Neural progenitor cell (in vitro differentiated cells): ENCODE measurements around the gene ADRA2A. TPM values are rescaled to one million over a fixed set of nuclear protein-coding genes. Genes with fewer than 3 reads are reported as not detected.

ENCODE experiments used
- DNase-seq: peaks from one replicate; pipeline ENCODE4 v3.0.0-alpha.2; 2016; ENCODE audit warnings: low spot score
- H2AFZ ChIP-seq: fragments of 200-600 bp; sonication (generic); replicated peaks from 2 replicates; pipeline ENCODE4 v1.6.1; 2016; ENCODE audit warnings: antibody characterized with exemption
- H3F3A ChIP-seq: fragments of 200-600 bp; sonication (generic); 2 replicates; pipeline ENCODE4 v1.6.1; 2016; ENCODE audit warnings: antibody characterized with exemption, low read depth
- H3K27ac ChIP-seq: fragments of 200-600 bp; sonication (generic); 2 replicates; pipeline ENCODE4 v1.5.1; 2016; ENCODE audit warnings: mild to moderate bottlenecking
- H3K27me3 ChIP-seq: fragments of 200-600 bp; sonication (generic); 2 replicates; pipeline ENCODE4 v1.6.1; 2016; ENCODE audit warnings: mild to moderate bottlenecking, moderate library complexity
- H3K36me3 ChIP-seq: fragments of 200-600 bp; sonication (generic); 2 replicates; pipeline ENCODE4 v1.5.1; 2016
- H3K4me1 ChIP-seq: fragments of 200-600 bp; sonication (generic); 2 replicates; pipeline ENCODE4 v1.6.1; 2016; ENCODE audit warnings: mixed run types
- H3K4me2 ChIP-seq: fragments of 200-600 bp; sonication (generic); 2 replicates; pipeline ENCODE4 v1.6.1; 2016
- H3K4me3 ChIP-seq: fragments of 200-600 bp; sonication (generic); 2 replicates; pipeline ENCODE4 v1.5.1; 2016
- H3K79me2 ChIP-seq: fragments of 200-600 bp; sonication (generic); 2 replicates; pipeline ENCODE4 v1.6.1; 2016; ENCODE audit warnings: low read depth
- H3K9ac ChIP-seq: fragments of 200-600 bp; sonication (generic); 2 replicates; pipeline ENCODE4 v1.6.1; 2016
- H3K9me3 ChIP-seq: fragments of 200-600 bp; sonication (generic); 2 replicates; pipeline ENCODE4 v1.5.1; 2016; ENCODE audit warnings: low read depth
- H4K20me1 ChIP-seq: fragments of 200-600 bp; sonication (generic); 2 replicates; pipeline ENCODE4 v1.6.1; 2016; ENCODE audit warnings: low read depth
- H3K27ac Mint-ChIP-seq: 3 replicates; pipeline ENCODE4 v1.8.0; 2021; ENCODE audit warnings: mixed read lengths
- H3K27me3 Mint-ChIP-seq: 2 replicates; pipeline ENCODE4 v1.8.0; 2022; ENCODE audit warnings: low read depth, mild to moderate bottlenecking, inconsistent platforms, moderate library complexity, mixed read lengths; ENCODE audit not compliant: insufficient read depth
- H3K36me3 Mint-ChIP-seq: 3 replicates; pipeline ENCODE4 v1.8.0; 2021; ENCODE audit warnings: mixed read lengths
- H3K4me1 Mint-ChIP-seq: 3 replicates; pipeline ENCODE4 v1.8.0; 2021; ENCODE audit warnings: mixed read lengths
- H3K4me3 Mint-ChIP-seq: 3 replicates; pipeline ENCODE4 v1.8.0; 2021; ENCODE audit warnings: mild to moderate bottlenecking, moderate library complexity, mixed read lengths
- H3K9me3 Mint-ChIP-seq: 3 replicates; pipeline ENCODE4 v1.8.0; 2020; ENCODE audit warnings: mixed read lengths
- CTCF ChIP-seq: fragments of 200-600 bp; sonication (generic); IDR thresholded peaks from 2 replicates; pipeline ENCODE4 v1.5.1; 2017; ENCODE audit warnings: antibody characterized with exemption, mild to moderate bottlenecking
- EZH2 ChIP-seq: fragments of 200-600 bp; sonication (generic); IDR thresholded peaks from 2 replicates; pipeline ENCODE4 v1.6.1; 2017; ENCODE audit warnings: antibody characterized with exemption, mild to moderate bottlenecking, moderate library complexity
- EZH2phosphoT487 ChIP-seq: fragments of 200-600 bp; sonication (generic); IDR thresholded peaks from 2 replicates; pipeline ENCODE4 v1.6.1; 2017; ENCODE audit warnings: antibody characterized with exemption
- total RNA-seq: library from RNA; depleted of rRNA; stranded (reverse); fragments of >200 nt; gene quantifications from 2 replicates; pipeline ENCODE4 v1.2.3, GENCODE V29; 2015; ENCODE audit warnings: low replicate concordance

The ADRA2A gene
- total RNA-seq, 1 donor from 2014 or later: not detected

- Histone ChIP-seq H3K4me2 (no peak overlapping the region), H3K4me1 (no peaks in the 10 kb centered on the region), H3K36me3 (no peaks in the 10 kb centered on the region), H3K79me2 (no peaks in the 10 kb centered on the region), H3K27ac (no peak overlapping the region), H3F3A (no peaks in the 10 kb centered on the region), H2AFZ (no peak overlapping the region), H3K9me3 (no peaks in the 10 kb centered on the region), H3K27me3 (no peaks in the 10 kb centered on the region), H3K9ac (no peak overlapping the region), H4K20me1 (no peaks in the 10 kb centered on the region), H3K4me3 (no peak overlapping the region)
- Mint-ChIP-seq H3K27ac (no peak overlapping the region), H3K36me3 (no peaks in the 10 kb centered on the region), H3K9me3 (no peaks in the 10 kb centered on the region), H3K4me1 (no peaks in the 10 kb centered on the region), H3K27me3 (peaks cover 8% of the 10 kb centered on the region), H3K4me3 (no peak overlapping the region)
- TF ChIP-seq CTCF (no peak), EZH2phosphoT487 (no peak), EZH2 (no peak)
- no peak for DNase-seq
Measured at GRCh38 chr10:111125102-111125501, 48.3 kb downstream of the ADRA2A start.

GRCh38 chr10:111126077-111126476, 49.2 kb downstream of the ADRA2A start:
- Mint-ChIP-seq H3K27ac (no peak overlapping the region), H3K4me3 (no peak overlapping the region)
- H4K20me1 ChIP-seq: no peaks in the 10 kb centered on the region

GRCh38 chr10:111127081-111127848, 50.4 kb downstream of the ADRA2A start:
- H3K27me3 Mint-ChIP-seq: peaks cover 4% of the 10 kb centered on the region
- H3K27ac ChIP-seq: no peak overlapping the region
- H3K4me3 Mint-ChIP-seq: no peak overlapping the region

More at GRCh38 chr10:111126077-111126476, 49.2 kb downstream of the ADRA2A start:
- H3K79me2 ChIP-seq: no peaks in the 10 kb centered on the region
- H3K9me3 Mint-ChIP-seq: peaks cover 2% of the 10 kb centered on the region
- no peaks in the 10 kb centered on the region for H3K27me3 ChIP-seq
- H3K4me1 ChIP-seq: no peaks in the 10 kb centered on the region
- DNase-seq: no peak
- H3K36me3 ChIP-seq: no peaks in the 10 kb centered on the region
- no peak overlapping the region for H3K4me2 ChIP-seq
- H3F3A ChIP-seq: no peaks in the 10 kb centered on the region
- no peak overlapping the region for H2AFZ ChIP-seq
- H3K9ac ChIP-seq: no peak overlapping the region
- H3K27ac ChIP-seq: no peak overlapping the region
- H3K9me3 ChIP-seq: no peaks in the 10 kb centered on the region
- H3K4me1 Mint-ChIP-seq: no peaks in the 10 kb centered on the region
- H3K4me3 ChIP-seq: no peak overlapping the region
- H3K36me3 Mint-ChIP-seq: no peaks in the 10 kb centered on the region
- peaks cover 8% of the 10 kb centered on the region for H3K27me3 Mint-ChIP-seq
- TF ChIP-seq EZH2phosphoT487: no peak
- TF ChIP-seq CTCF: no peak
- TF ChIP-seq EZH2: no peak

More at GRCh38 chr10:111127081-111127848, 50.4 kb downstream of the ADRA2A start:
- Histone ChIP-seq H3K36me3 (no peaks in the 10 kb centered on the region), H3K9me3 (no peaks in the 10 kb centered on the region), H3F3A (no peaks in the 10 kb centered on the region), H2AFZ (no peak overlapping the region), H3K4me2 (no peak overlapping the region), H3K9ac (no peak overlapping the region), H3K4me1 (no peaks in the 10 kb centered on the region), H4K20me1 (no peaks in the 10 kb centered on the region), H3K79me2 (no peaks in the 10 kb centered on the region), H3K27me3 (no peaks in the 10 kb centered on the region), H3K4me3 (no peak overlapping the region)
- H3K27ac Mint-ChIP-seq: no peak overlapping the region
- no peak for TF ChIP-seq CTCF
- no peak for TF ChIP-seq EZH2
- no peak for TF ChIP-seq EZH2phosphoT487
- peaks cover 3% of the 10 kb centered on the region for H3K9me3 Mint-ChIP-seq
- H3K4me1 Mint-ChIP-seq: no peaks in the 10 kb centered on the region
- no peaks in the 10 kb centered on the region for H3K36me3 Mint-ChIP-seq
- no peak for DNase-seq
